Measurements from ENCODE around the gene SCIN. TPM values are rescaled to one million over a fixed set of nuclear protein-coding genes. Genes with fewer than 3 reads are reported as not detected.

Gene SCIN
- total RNA-seq, 1 donor from 2014 or later: not detected

DNA sequence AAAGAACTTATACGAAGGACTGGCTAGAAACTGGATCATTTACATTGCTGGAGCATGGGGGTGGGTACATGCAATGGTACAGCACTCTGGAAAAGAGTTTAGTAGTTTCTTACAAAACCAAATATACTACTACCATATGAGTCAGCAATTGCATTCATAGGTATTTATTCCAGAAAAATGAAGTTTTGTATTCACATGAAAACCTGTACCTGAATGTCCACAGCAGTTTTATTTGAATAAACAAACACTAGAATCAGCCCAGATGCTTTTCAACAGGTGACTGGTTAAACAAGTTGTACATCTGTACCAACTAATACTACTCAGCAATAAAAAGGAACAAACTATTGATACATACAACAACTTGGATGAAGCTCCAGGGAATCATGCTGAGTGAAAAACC, 3.4 kb downstream of the SCIN start:
- no peak for TF ChIP-seq CTCF (IDR thresholded peaks at IDR 0.05; ENCODE audit: partially characterized antibody, unreplicated experiment)
- no peak overlapping the region for H3K27ac Mint-ChIP-seq (ENCODE audit: unreplicated experiment)
- no peaks in the 10 kb centered on the region for H3K4me1 Mint-ChIP-seq (ENCODE audit: low read depth, unreplicated experiment)
- H3K4me3 Mint-ChIP-seq (ENCODE audit: unreplicated experiment): no peak overlapping the region
- no peak for DNase-seq
- no peaks in the 10 kb centered on the region for H3K9me3 Mint-ChIP-seq (ENCODE audit: unreplicated experiment)
- H3K36me3 Mint-ChIP-seq (ENCODE audit: unreplicated experiment): no peaks in the 10 kb centered on the region
- H3K27me3 Mint-ChIP-seq (ENCODE audit: unreplicated experiment): peaks cover 10% of the 10 kb centered on the region

DNA sequence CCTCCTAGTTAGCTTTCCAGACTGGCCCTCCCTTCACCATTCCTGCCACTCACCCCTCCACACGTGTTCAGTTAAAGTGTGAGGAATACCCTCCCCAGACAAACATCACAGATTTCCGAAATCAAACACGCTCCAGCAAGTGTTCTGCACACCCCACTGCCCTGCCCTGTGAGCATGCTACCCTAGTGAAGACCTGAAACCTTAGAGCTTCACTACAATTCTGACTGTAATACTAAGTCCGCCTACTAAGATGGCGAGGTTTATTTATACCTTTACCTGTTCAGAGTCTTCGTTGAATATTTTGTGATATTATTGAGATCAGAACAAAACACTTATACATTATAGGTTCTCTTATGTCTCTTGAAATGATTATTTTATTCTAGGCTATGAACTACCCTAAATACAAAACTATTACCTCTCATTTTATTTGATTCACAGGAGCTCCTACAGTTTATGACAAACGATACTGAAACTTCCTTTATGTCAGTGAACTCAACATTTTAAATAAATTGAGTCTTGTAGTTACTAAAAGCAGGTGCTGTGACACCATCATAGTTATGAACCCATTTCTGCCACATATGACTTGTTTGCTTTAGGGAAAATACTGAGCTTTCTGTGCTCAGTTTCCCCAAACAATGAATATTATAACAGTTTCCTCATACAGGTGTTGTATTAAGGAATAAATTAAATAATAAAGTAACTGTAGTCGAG, 8.6 kb downstream of the SCIN start:
- H3K4me1 Mint-ChIP-seq (ENCODE audit: low read depth, unreplicated experiment): no peaks in the 10 kb centered on the region
- H3K9me3 Mint-ChIP-seq (ENCODE audit: unreplicated experiment): no peaks in the 10 kb centered on the region
- no peak for TF ChIP-seq CTCF (IDR thresholded peaks at IDR 0.05; ENCODE audit: partially characterized antibody, unreplicated experiment)
- H3K4me3 Mint-ChIP-seq (ENCODE audit: unreplicated experiment): no peak overlapping the region
- DNase-seq: no peak
- H3K27ac Mint-ChIP-seq (ENCODE audit: unreplicated experiment): no peak overlapping the region
- H3K36me3 Mint-ChIP-seq (ENCODE audit: unreplicated experiment): no peaks in the 10 kb centered on the region
- no peaks in the 10 kb centered on the region for H3K27me3 Mint-ChIP-seq (ENCODE audit: unreplicated experiment)

GRCh38 chr7:12581897-12582296, 11.4 kb downstream of the SCIN start:
- H3K27ac Mint-ChIP-seq (ENCODE audit: unreplicated experiment): no peak overlapping the region
- no peaks in the 10 kb centered on the region for H3K9me3 Mint-ChIP-seq (ENCODE audit: unreplicated experiment)
- no peak for DNase-seq
- H3K4me3 Mint-ChIP-seq (ENCODE audit: unreplicated experiment): no peak overlapping the region
- H3K36me3 Mint-ChIP-seq (ENCODE audit: unreplicated experiment): no peaks in the 10 kb centered on the region
- H3K4me1 Mint-ChIP-seq (ENCODE audit: low read depth, unreplicated experiment): no peaks in the 10 kb centered on the region
- no peaks in the 10 kb centered on the region for H3K27me3 Mint-ChIP-seq (ENCODE audit: unreplicated experiment)
- TF ChIP-seq CTCF (IDR thresholded peaks at IDR 0.05; ENCODE audit: partially characterized antibody, unreplicated experiment): no peak

DNA sequence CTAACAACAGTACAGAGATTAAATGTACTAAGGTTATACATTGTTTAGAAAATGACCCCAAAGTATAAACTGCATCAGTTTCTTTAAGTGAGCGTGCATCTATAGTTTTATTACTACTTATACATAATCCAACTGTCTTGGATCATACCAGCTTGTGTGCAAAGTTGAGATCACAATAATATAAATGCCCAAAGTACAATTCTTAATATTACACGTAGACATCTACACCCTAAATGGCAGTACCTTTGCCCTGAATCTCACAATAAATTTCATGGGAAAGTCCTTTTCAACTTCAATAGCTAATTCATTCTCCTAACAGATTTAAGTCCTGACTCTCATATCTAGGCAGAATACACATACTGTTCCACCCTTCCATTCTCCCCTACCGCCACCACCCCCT, 11.8 kb downstream of the SCIN start:
- TF ChIP-seq CTCF (IDR thresholded peaks at IDR 0.05; ENCODE audit: partially characterized antibody, unreplicated experiment): no peak
- Mint-ChIP-seq H3K4me1 (ENCODE audit: low read depth, unreplicated experiment) (no peaks in the 10 kb centered on the region), H3K9me3 (ENCODE audit: unreplicated experiment) (no peaks in the 10 kb centered on the region), H3K27ac (ENCODE audit: unreplicated experiment) (no peak overlapping the region), H3K36me3 (ENCODE audit: unreplicated experiment) (no peaks in the 10 kb centered on the region), H3K4me3 (ENCODE audit: unreplicated experiment) (no peak overlapping the region), H3K27me3 (ENCODE audit: unreplicated experiment) (no peaks in the 10 kb centered on the region)
- no peak for DNase-seq

GRCh38 chr7:12583176-12583575, 12.7 kb downstream of the SCIN start:
- no peak overlapping the region for H3K27ac Mint-ChIP-seq (ENCODE audit: unreplicated experiment)
- H3K9me3 Mint-ChIP-seq (ENCODE audit: unreplicated experiment): peaks cover 1% of the 10 kb centered on the region
- H3K36me3 Mint-ChIP-seq (ENCODE audit: unreplicated experiment): peaks cover 2% of the 10 kb centered on the region

More at GRCh38 chr7:12583176-12583575, 12.7 kb downstream of the SCIN start:
- no peak for TF ChIP-seq CTCF (IDR thresholded peaks at IDR 0.05; ENCODE audit: partially characterized antibody, unreplicated experiment)
- H3K27me3 Mint-ChIP-seq (ENCODE audit: unreplicated experiment): no peaks in the 10 kb centered on the region
- DNase-seq: no peak
- H3K4me3 Mint-ChIP-seq (ENCODE audit: unreplicated experiment): no peak overlapping the region
- H3K4me1 Mint-ChIP-seq (ENCODE audit: low read depth, unreplicated experiment): no peaks in the 10 kb centered on the region

All from glutamatergic neuron (in vitro differentiated cells).